AG09309 (cell line): ENCODE results near the gene NFE2L1.
A peak's percentile ranks its signal among the peaks of the same experiment; 100 is the strongest.

Experiments used
- DNase-seq: peaks from one replicate; pipeline ENCODE4 v3.0.0-alpha.2; 2010; ENCODE audit warnings: low read depth
- H3K4me3 ChIP-seq: 2 replicates; pipeline ENCODE4 v1.5.1; 2011; ENCODE audit warnings: mild to moderate bottlenecking, low read depth, low read length, moderate library complexity; ENCODE audit not compliant: control insufficient read depth
- TF ChIP-seq, protein P1 (sequence below): IDR thresholded peaks from 2 replicates; pipeline ENCODE4 v1.5.1; 2011; ENCODE audit warnings: mild to moderate bottlenecking, low read depth, low read length, inconsistent platforms; ENCODE audit not compliant: insufficient read depth, control insufficient read depth; ENCODE audit errors: missing control alignments

NFE2L1 gene

DNA sequence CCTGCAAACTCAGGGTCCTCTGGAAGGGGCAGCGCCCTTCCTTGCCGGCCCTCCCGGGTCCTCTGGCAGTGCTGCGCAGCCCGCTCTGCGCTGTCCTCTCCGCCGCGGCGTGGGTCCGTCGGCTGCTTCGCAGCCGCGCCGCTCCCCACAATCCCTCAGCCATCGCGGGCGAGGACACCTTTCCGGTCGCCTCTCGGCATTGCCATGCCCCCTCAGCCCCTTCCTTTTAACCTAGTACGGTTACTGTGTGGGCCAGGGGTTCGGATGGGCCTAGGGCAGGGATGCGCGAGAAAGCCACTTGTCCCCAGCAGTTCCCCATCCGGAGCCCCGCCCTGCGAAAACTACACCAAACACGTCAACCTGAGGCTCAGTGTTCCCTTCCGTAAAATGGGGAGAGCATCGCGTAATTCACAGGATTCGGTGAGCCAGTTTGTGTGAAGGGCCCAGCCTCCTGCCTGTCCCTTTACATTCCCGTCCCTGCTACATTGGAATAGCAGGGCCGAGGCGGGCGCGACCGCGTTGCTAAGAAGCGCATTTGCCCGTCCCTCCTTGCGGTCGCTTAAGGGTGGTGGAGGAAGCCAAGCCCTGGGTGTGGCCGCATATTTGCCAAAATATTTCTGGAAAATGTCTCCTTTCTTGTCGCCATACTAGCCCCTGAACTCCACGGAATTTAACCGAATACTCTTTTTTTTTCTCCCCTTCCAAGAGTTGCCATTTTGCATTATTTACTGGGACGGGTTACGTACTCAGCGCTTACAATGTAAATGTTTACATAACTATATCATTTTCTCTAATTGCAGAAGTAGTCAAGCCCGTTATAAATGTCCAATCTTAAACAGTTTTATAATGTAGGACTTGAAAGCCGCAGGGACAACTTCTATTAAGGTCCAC, 23.8 kb upstream of the NFE2L1 start:
- DNase-seq = no peak
- peak overlapping the region; percentile 45 for H3K4me3 ChIP-seq
- TF ChIP-seq, protein P1, sequence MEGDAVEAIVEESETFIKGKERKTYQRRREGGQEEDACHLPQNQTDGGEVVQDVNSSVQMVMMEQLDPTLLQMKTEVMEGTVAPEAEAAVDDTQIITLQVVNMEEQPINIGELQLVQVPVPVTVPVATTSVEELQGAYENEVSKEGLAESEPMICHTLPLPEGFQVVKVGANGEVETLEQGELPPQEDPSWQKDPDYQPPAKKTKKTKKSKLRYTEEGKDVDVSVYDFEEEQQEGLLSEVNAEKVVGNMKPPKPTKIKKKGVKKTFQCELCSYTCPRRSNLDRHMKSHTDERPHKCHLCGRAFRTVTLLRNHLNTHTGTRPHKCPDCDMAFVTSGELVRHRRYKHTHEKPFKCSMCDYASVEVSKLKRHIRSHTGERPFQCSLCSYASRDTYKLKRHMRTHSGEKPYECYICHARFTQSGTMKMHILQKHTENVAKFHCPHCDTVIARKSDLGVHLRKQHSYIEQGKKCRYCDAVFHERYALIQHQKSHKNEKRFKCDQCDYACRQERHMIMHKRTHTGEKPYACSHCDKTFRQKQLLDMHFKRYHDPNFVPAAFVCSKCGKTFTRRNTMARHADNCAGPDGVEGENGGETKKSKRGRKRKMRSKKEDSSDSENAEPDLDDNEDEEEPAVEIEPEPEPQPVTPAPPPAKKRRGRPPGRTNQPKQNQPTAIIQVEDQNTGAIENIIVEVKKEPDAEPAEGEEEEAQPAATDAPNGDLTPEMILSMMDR = no peak

- TF ChIP-seq, protein P1 = peak; percentile 78
These were observed 22.9 kb upstream of the NFE2L1 start for GRCh38 chr17:48025040-48025903.

GRCh38 chr17:48025904-48026501, 22.2 kb upstream of the NFE2L1 start:
- TF ChIP-seq, protein P1 = no peak
- H3K4me3 ChIP-seq = peak overlapping the region; percentile 12
- no peak for DNase-seq

More at GRCh38 chr17:48025040-48025903, 22.9 kb upstream of the NFE2L1 start:
- DNase-seq = peak; percentile 86
- H3K4me3 ChIP-seq = peak overlapping the region; percentile 46

GRCh38 chr17:48026502-48027321, 21.4 kb upstream of the NFE2L1 start:
- DNase-seq = peak; percentile 86
- H3K4me3 ChIP-seq = no peak overlapping the region
- TF ChIP-seq, protein P1 = peak; percentile 96

DNA sequence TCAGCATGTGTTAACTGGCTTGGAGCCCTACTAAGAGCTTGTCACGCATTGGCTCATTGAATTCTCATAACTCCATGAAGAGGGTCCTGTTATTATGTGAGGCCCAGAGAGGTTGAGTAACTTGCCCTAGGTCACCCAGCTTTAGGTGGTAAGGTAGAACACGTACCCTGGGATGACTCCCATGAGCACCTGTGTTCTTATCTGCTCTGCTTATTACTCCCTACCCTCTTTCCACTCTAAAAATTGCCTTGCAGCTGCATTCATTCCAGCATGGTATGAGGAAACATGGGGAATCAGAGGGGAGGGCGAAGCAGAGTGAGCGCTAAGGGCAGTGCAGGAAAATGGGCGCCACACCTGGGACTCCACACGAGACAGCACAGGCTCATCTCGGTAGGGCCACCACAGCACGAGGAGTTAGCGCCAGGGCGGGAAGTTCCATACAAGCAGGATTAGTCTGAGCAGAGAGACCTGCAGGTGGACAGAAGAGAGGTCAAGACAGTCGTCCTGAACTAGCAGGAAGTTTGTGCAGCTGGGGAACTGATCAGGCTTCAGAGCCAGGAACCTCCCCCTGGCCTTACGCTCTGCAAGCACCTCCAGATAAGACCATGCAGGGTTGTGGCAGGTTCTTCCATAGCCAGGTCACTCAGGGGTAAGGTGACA, 20.7 kb upstream of the NFE2L1 start:
- TF ChIP-seq, protein P1 = no peak
- DNase-seq = no peak
- no peak overlapping the region for H3K4me3 ChIP-seq

GRCh38 chr17:48028736-48029135, 19.4 kb upstream of the NFE2L1 start:
- no peak for DNase-seq
- H3K4me3 ChIP-seq = no peak overlapping the region
- TF ChIP-seq, protein P1 = no peak
